SK-N-SH treated with all-trans-retinoic acid at 6 μM for 48 hours (cell line): Measurements from ENCODE around the gene CMC1.
"Not testable (repeated sequence)": the region's sequence is repeated elsewhere in the genome, so short reads cannot be mapped to it uniquely, and the experiment has no call there.

Source experiments
- ATAC-seq: fragments of 200-7000 bp; cut with Tn5 transposase; 3 replicates; pipeline ENCODE4 v1.9.1; 2020; ENCODE audit warnings: mild to moderate bottlenecking, moderate library complexity
- ARNTL ChIP-seq: fragments of 450-650 bp; formaldehyde crosslinking; IDR thresholded peaks from 2 replicates; pipeline ENCODE4 v1.5.0; 2020; ENCODE audit warnings: low read depth, mild to moderate bottlenecking, moderate library complexity, borderline replicate concordance
- BACH2 ChIP-seq: fragments of 250-450 bp; sonication (Bioruptor Pico); IDR thresholded peaks from 2 replicates; pipeline ENCODE4 v1.9.0; 2021; ENCODE audit warnings: mild to moderate bottlenecking, borderline replicate concordance
- CSDC2 ChIP-seq: fragments of 250-450 bp; sonication (Bioruptor Pico); IDR thresholded peaks from 2 replicates; pipeline ENCODE4 v1.5.0; 2020; ENCODE audit warnings: mild to moderate bottlenecking, moderate library complexity
- ESRRG ChIP-seq: fragments of 250-450 bp; sonication (Bioruptor Pico); IDR thresholded peaks from 2 replicates; pipeline ENCODE4 v1.6.1; 2021; ENCODE audit warnings: mild to moderate bottlenecking
- GLIS3 ChIP-seq: fragments of 250-450 bp; sonication (Bioruptor Pico); IDR thresholded peaks from 2 replicates; pipeline ENCODE4 v1.5.0; 2020; ENCODE audit warnings: mild to moderate bottlenecking, moderate library complexity
- ISL1 ChIP-seq: fragments of 250-450 bp; sonication (Bioruptor Pico); IDR thresholded peaks from 2 replicates; pipeline ENCODE4 v2.1.2; 2022; ENCODE audit warnings: mild to moderate bottlenecking, moderate library complexity
- OSR1 ChIP-seq: fragments of 250-450 bp; sonication (Bioruptor Pico); IDR thresholded peaks from 2 replicates; pipeline ENCODE4 v1.8.0; 2022; ENCODE audit warnings: moderate library complexity, mild to moderate bottlenecking, inconsistent platforms
- PPARA ChIP-seq: fragments of 250-450 bp; sonication (Bioruptor Pico); IDR thresholded peaks from 2 replicates; pipeline ENCODE4 v1.5.0; 2020; ENCODE audit warnings: mild to moderate bottlenecking, borderline replicate concordance
- SNAI2 ChIP-seq: fragments of 250-450 bp; sonication (Bioruptor Pico); IDR thresholded peaks from 2 replicates; pipeline ENCODE4 v1.5.0; 2020; ENCODE audit warnings: mild to moderate bottlenecking, moderate library complexity
- TCF4 ChIP-seq: fragments of 250-450 bp; sonication (Bioruptor Pico); IDR thresholded peaks from 2 replicates; pipeline ENCODE4 v1.8.0; 2021; ENCODE audit warnings: mild to moderate bottlenecking, moderate library complexity, borderline replicate concordance
- TOX ChIP-seq: fragments of 250-450 bp; sonication (Bioruptor Pico); IDR thresholded peaks from 2 replicates; pipeline ENCODE4 v1.8.0; 2021; ENCODE audit warnings: mild to moderate bottlenecking, moderate library complexity, borderline replicate concordance
- ZC3H10 ChIP-seq: fragments of 250-450 bp; sonication (Bioruptor Pico); IDR thresholded peaks from 2 replicates; pipeline ENCODE4 v1.5.1; 2021; ENCODE audit warnings: mild to moderate bottlenecking, moderate library complexity
- ZFP3 ChIP-seq: fragments of 250-450 bp; sonication (Bioruptor Pico); IDR thresholded peaks from 2 replicates; pipeline ENCODE4 v1.5.0; 2020; ENCODE audit warnings: mild to moderate bottlenecking, moderate library complexity
- ZFP30 ChIP-seq: fragments of 450-650 bp; formaldehyde crosslinking; IDR thresholded peaks from 2 replicates; pipeline ENCODE4 v1.5.0; 2022; ENCODE audit warnings: mild to moderate bottlenecking, moderate library complexity
- ZNF565 ChIP-seq: fragments of 450-650 bp; formaldehyde crosslinking; conservative IDR thresholded peaks from 2 replicates; pipeline ENCODE4 v1.5.0; 2020; ENCODE audit warnings: low read depth, mild to moderate bottlenecking, moderate library complexity
- ZNF70 ChIP-seq: fragments of 450-650 bp; formaldehyde crosslinking; IDR thresholded peaks from 2 replicates; pipeline ENCODE4 v1.5.0; 2020; ENCODE audit warnings: mild to moderate bottlenecking, moderate library complexity
- ZNF8 ChIP-seq: fragments of 450-650 bp; formaldehyde crosslinking; IDR thresholded peaks from 2 replicates; pipeline ENCODE4 v1.5.0; 2020; ENCODE audit warnings: mild to moderate bottlenecking, moderate library complexity
- TF ChIP-seq, protein P1 (sequence below): fragments of 250-450 bp; sonication (Bioruptor Pico); IDR thresholded peaks from 2 replicates; pipeline ENCODE4 v1.5.1; 2020; ENCODE audit warnings: low read depth, mild to moderate bottlenecking, moderate library complexity
- TF ChIP-seq, protein P2 (sequence below): fragments of 250-450 bp; sonication (Bioruptor Pico); IDR thresholded peaks from 2 replicates; pipeline ENCODE4 v1.8.0; 2020; ENCODE audit warnings: mild to moderate bottlenecking, moderate library complexity, borderline replicate concordance
- TF ChIP-seq, protein P3 (sequence below): fragments of 250-450 bp; sonication (Bioruptor Pico); IDR thresholded peaks from 2 replicates; pipeline ENCODE4 v1.5.0; 2020; ENCODE audit warnings: mild to moderate bottlenecking, moderate library complexity
- TF ChIP-seq, protein P4 (sequence below): fragments of 250-450 bp; sonication (Bioruptor Pico); IDR thresholded peaks from 2 replicates; pipeline ENCODE4 v1.5.1; 2021; ENCODE audit warnings: mild to moderate bottlenecking, moderate library complexity
- TF ChIP-seq, protein P5 (sequence below): fragments of 250-450 bp; sonication (Bioruptor Pico); IDR thresholded peaks from 2 replicates; pipeline ENCODE4 v1.8.0; 2021; ENCODE audit warnings: low read depth, mild to moderate bottlenecking, moderate library complexity, borderline replicate concordance

CMC1 gene, protein sequence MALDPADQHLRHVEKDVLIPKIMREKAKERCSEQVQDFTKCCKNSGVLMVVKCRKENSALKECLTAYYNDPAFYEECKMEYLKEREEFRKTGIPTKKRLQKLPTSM

DNA sequence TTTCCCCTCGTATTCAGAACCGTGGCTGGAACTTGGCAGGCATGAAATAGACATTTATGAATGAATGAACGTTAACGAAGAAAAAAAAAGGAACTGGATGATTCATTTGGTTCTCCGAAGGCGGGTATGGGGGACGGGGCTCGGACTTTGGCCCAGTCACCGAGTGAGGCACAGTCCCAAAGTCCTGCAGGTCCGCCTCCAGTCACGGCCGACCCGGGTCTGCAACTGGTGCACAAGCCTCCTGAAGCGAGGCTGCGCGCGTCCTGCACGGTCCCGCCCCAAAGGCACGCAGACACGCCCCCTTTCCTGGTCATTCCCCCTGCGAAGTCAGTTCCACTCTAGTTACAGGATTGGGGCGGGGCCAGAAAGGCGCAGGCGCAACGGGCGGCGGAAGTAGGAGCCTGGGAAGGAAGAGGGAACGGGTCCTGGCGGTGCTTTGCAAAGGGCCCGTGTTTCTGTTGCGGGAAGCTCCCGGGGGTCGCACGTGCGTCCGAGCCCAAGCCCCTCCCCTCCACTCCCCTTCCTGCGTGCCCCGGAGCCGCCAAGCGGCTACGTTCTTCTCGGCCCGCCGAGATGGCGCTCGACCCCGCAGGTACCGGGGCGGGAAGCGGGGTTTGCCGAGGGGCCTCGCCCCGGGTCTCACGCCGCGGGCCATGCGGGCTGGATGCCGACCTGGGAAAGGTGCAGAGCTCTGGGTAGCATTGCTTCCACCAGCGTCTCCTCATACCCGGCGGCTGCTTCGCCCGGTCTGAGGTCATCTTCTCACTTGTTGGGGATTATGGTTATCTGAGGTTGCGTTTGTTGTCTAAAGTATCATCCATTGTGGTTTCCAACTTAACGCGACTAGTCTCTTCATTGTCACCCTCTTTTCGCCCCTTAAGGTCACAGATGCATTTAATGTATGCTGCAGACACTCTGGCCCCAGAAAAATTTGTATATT, at the start of gene CMC1:
CMC1 (plus strand) TSS at position 399 of the 940 bp plus-strand sequence; CDS start at position 574, 175 bp downstream.
- TF ChIP-seq ESRRG (CRISPR knock-in tag) (0 out of 2 replicates have a peak, but pooled peaks have one; percentile 48), CSDC2 (CRISPR knock-in tag) (no peak)
- TF ChIP-seq, all 23 proteins: peak for 1
- ATAC-seq: peak; percentile 100

DNA sequence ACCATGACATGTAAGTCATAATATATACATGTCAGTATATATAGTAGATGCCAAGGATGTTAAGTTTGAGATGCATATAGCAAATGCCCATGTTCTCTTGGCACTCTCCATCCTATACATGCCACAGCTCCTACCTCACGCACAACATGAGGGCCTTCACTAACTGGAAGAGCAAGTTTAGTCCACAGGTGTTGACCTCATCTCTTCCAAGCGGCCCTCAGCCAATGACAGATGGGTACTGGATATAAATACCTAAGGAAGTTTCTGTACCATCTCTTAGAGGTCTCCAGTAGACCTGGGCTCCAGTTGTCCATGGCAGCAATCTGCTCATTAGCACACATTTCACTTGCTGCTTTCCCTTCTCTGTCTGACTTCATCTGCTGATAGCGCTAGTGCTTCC, 43.3 kb upstream of the CMC1 start:
- TF ChIP-seq ZFP3 (no peak), ZFP30 (CRISPR knock-in tag) (no peak), ZNF70 (CRISPR knock-in tag) (no peak), GLIS3 (CRISPR knock-in tag) (no peak), BACH2 (CRISPR knock-in tag) (no peak), OSR1 (CRISPR knock-in tag) (no peak), CSDC2 (CRISPR knock-in tag) (no peak), SNAI2 (no peak), ISL1 (no peak), ZNF8 (no peak), TOX (CRISPR knock-in tag) (no peak), ARNTL (no peak), PPARA (no peak), TCF4 (no peak), ZNF565 (no peak)
- TF ChIP-seq, protein P1, sequence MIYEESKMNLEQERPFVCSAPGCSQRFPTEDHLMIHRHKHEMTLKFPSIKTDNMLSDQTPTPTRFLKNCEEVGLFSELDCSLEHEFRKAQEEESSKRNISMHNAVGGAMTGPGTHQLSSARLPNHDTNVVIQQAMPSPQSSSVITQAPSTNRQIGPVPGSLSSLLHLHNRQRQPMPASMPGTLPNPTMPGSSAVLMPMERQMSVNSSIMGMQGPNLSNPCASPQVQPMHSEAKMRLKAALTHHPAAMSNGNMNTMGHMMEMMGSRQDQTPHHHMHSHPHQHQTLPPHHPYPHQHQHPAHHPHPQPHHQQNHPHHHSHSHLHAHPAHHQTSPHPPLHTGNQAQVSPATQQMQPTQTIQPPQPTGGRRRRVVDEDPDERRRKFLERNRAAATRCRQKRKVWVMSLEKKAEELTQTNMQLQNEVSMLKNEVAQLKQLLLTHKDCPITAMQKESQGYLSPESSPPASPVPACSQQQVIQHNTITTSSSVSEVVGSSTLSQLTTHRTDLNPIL (CRISPR knock-in tag): no peak
- TF ChIP-seq, protein P2, sequence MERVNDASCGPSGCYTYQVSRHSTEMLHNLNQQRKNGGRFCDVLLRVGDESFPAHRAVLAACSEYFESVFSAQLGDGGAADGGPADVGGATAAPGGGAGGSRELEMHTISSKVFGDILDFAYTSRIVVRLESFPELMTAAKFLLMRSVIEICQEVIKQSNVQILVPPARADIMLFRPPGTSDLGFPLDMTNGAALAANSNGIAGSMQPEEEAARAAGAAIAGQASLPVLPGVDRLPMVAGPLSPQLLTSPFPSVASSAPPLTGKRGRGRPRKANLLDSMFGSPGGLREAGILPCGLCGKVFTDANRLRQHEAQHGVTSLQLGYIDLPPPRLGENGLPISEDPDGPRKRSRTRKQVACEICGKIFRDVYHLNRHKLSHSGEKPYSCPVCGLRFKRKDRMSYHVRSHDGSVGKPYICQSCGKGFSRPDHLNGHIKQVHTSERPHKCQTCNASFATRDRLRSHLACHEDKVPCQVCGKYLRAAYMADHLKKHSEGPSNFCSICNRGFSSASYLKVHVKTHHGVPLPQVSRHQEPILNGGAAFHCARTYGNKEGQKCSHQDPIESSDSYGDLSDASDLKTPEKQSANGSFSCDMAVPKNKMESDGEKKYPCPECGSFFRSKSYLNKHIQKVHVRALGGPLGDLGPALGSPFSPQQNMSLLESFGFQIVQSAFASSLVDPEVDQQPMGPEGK (CRISPR knock-in tag): no peak
- TF ChIP-seq, protein P3, sequence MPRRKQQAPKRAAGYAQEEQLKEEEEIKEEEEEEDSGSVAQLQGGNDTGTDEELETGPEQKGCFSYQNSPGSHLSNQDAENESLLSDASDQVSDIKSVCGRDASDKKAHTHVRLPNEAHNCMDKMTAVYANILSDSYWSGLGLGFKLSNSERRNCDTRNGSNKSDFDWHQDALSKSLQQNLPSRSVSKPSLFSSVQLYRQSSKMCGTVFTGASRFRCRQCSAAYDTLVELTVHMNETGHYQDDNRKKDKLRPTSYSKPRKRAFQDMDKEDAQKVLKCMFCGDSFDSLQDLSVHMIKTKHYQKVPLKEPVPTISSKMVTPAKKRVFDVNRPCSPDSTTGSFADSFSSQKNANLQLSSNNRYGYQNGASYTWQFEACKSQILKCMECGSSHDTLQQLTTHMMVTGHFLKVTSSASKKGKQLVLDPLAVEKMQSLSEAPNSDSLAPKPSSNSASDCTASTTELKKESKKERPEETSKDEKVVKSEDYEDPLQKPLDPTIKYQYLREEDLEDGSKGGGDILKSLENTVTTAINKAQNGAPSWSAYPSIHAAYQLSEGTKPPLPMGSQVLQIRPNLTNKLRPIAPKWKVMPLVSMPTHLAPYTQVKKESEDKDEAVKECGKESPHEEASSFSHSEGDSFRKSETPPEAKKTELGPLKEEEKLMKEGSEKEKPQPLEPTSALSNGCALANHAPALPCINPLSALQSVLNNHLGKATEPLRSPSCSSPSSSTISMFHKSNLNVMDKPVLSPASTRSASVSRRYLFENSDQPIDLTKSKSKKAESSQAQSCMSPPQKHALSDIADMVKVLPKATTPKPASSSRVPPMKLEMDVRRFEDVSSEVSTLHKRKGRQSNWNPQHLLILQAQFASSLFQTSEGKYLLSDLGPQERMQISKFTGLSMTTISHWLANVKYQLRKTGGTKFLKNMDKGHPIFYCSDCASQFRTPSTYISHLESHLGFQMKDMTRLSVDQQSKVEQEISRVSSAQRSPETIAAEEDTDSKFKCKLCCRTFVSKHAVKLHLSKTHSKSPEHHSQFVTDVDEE (CRISPR knock-in tag): no peak
- TF ChIP-seq, protein P4, sequence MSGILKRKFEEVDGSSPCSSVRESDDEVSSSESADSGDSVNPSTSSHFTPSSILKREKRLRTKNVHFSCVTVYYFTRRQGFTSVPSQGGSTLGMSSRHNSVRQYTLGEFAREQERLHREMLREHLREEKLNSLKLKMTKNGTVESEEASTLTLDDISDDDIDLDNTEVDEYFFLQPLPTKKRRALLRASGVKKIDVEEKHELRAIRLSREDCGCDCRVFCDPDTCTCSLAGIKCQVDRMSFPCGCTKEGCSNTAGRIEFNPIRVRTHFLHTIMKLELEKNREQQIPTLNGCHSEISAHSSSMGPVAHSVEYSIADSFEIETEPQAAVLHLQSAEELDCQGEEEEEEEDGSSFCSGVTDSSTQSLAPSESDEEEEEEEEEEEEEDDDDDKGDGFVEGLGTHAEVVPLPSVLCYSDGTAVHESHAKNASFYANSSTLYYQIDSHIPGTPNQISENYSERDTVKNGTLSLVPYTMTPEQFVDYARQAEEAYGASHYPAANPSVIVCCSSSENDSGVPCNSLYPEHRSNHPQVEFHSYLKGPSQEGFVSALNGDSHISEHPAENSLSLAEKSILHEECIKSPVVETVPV (CRISPR knock-in tag): no peak
- ATAC-seq: no peak

DNA sequence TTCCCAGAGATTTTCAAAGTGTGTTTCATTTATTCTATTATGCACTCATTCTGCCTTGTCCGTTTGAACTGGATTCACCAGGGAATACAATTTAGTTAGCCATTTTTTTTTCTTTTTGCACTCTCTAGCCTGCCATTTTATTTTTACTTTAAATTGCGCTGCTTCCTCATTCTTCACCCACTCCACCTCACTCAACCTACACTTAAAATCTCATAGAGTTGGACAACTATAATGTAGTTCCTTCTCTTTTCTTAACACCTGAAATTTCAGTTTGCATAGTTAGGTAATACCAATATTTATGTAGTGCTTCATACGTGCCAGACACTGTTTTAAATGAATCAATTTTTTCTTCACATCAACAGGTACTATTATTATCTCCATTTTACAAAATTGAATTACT, 42.4 kb upstream of the CMC1 start:
- no peak for ATAC-seq
- TF ChIP-seq OSR1 (CRISPR knock-in tag) (no peak), ZNF8 (no peak), PPARA (no peak), ZC3H10 (CRISPR knock-in tag) (no peak), ESRRG (CRISPR knock-in tag) (no peak), BACH2 (CRISPR knock-in tag) (no peak), GLIS3 (CRISPR knock-in tag) (no peak)
- TF ChIP-seq, protein P2 (CRISPR knock-in tag): no peak
- TF ChIP-seq, protein P5, sequence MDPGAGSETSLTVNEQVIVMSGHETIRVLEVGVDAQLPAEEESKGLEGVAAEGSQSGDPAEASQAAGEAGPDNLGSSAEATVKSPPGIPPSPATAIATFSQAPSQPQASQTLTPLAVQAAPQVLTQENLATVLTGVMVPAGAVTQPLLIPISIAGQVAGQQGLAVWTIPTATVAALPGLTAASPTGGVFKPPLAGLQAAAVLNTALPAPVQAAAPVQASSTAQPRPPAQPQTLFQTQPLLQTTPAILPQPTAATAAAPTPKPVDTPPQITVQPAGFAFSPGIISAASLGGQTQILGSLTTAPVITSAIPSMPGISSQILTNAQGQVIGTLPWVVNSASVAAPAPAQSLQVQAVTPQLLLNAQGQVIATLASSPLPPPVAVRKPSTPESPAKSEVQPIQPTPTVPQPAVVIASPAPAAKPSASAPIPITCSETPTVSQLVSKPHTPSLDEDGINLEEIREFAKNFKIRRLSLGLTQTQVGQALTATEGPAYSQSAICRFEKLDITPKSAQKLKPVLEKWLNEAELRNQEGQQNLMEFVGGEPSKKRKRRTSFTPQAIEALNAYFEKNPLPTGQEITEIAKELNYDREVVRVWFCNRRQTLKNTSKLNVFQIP: no peak

DNA sequence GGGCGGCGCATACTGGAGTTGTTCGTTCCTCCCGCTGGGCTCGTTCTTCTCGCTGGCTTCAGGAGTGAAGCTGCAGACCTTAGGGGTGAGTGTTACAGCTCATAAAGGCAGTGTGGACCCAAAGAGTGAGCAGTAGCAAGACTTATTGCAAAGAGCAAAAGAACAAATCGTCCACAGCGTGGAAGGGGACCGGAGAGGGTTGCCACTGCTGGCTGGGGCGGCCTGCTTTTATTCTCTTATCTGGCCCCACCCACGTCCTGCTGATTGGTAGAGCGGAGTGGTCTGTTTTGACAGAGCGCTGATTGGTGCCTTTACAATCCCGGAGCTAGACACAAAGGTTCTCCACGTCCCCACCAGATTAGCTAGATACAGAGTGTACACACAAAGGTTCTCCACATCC, 41.8 kb upstream of the CMC1 start:
- not testable (repeated sequence) for ATAC-seq

DNA sequence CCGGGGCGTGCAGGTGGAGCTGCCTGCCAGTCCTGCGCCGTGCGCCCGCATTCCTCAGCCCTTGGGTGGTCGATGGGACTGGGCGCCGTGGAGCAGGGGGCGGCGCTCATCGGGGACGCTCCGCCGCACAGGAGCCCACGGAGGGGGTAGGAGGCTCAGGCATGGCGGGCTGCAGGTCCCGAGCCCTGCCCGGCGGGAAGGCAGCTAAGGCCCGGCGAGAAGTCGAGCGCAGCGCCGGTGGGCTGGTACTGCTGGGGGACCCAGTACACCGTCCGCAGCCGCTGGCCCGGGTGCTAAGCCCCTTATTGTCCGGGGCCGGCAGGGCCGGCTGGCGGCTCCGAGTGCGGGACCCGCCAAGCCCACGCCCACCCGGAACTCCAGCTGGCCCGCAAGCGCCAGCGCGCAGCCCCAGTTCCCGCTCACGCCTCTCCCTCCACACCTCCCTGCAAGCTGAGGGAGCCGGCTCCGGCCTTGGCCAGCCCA, 41.0 kb upstream of the CMC1 start:
- ATAC-seq: not testable (repeated sequence)
